ENCODE measurements around the gene MUC20.
"Not testable (repeated sequence)": the region's sequence is repeated elsewhere in the genome, so short reads cannot be mapped to it uniquely, and the experiment has no call there.

MUC20 gene

GRCh38 chr3:195705081-195705991, 15.4 kb upstream of the MUC20 start:
- TF ChIP-seq CTCF (IDR thresholded peaks at IDR 0.05; ENCODE audit: low read depth, low read length) (no peak), POLR2A (IDR thresholded peaks at IDR 0.05; ENCODE audit: extremely low read depth, insufficient read length) (no peak), MAX (IDR thresholded peaks at IDR 0.05; ENCODE audit: low read depth, low read length) (no peak), MYC (IDR thresholded peaks at IDR 0.05; ENCODE audit: low read depth, low read length) (no peak)
- H3K4me3 ChIP-seq (ENCODE audit: low read depth, low read length): no peak overlapping the region
- DNase-seq (ENCODE audit: low read depth): no peak

- H3K4me3 ChIP-seq (ENCODE audit: low read depth, low read length): no peak overlapping the region
- no peak for TF ChIP-seq MYC (IDR thresholded peaks at IDR 0.05; ENCODE audit: low read depth, low read length)
- TF ChIP-seq MAX (IDR thresholded peaks at IDR 0.05; ENCODE audit: low read depth, low read length): no peak
- TF ChIP-seq CTCF (IDR thresholded peaks at IDR 0.05; ENCODE audit: low read depth, low read length): no peak
- no peak for TF ChIP-seq POLR2A (IDR thresholded peaks at IDR 0.05; ENCODE audit: extremely low read depth, insufficient read length)
- no peak for DNase-seq (ENCODE audit: low read depth)
Observed at GRCh38 chr3:195708061-195708460, 12.7 kb upstream of the MUC20 start.

GRCh38 chr3:195708626-195709481, 11.9 kb upstream of the MUC20 start:
- DNase-seq (ENCODE audit: low read depth): no peak
- no peak for TF ChIP-seq MYC (IDR thresholded peaks at IDR 0.05; ENCODE audit: low read depth, low read length)
- TF ChIP-seq MAX (IDR thresholded peaks at IDR 0.05; ENCODE audit: low read depth, low read length): no peak
- no peak for TF ChIP-seq CTCF (IDR thresholded peaks at IDR 0.05; ENCODE audit: low read depth, low read length)
- TF ChIP-seq POLR2A (IDR thresholded peaks at IDR 0.05; ENCODE audit: extremely low read depth, insufficient read length): no peak
- H3K4me3 ChIP-seq (ENCODE audit: low read depth, low read length): no peak overlapping the region

- no peak for DNase-seq (ENCODE audit: low read depth)
- no peak overlapping the region for H3K4me3 ChIP-seq (ENCODE audit: low read depth, low read length)
- TF ChIP-seq POLR2A (IDR thresholded peaks at IDR 0.05; ENCODE audit: extremely low read depth, insufficient read length): no peak
- no peak for TF ChIP-seq MYC (IDR thresholded peaks at IDR 0.05; ENCODE audit: low read depth, low read length)
- no peak for TF ChIP-seq MAX (IDR thresholded peaks at IDR 0.05; ENCODE audit: low read depth, low read length)
- no peak for TF ChIP-seq CTCF (IDR thresholded peaks at IDR 0.05; ENCODE audit: low read depth, low read length)
Observed at GRCh38 chr3:195709676-195710085, 11.1 kb upstream of the MUC20 start.

- H3K4me3 ChIP-seq (ENCODE audit: low read depth, low read length); DNase-seq (ENCODE audit: low read depth): not testable (repeated sequence)
Observed at GRCh38 chr3:195710126-195710905, 10.5 kb upstream of the MUC20 start.

GRCh38 chr3:195711091-195711812, 9.5 kb upstream of the MUC20 start:
- not testable (repeated sequence) for DNase-seq (ENCODE audit: low read depth); H3K4me3 ChIP-seq (ENCODE audit: low read depth, low read length)

Data from NB4 (cell line).